Thoracic aorta (tissue), 2 donors: ENCODE measurements around the gene NCKIPSD. TPM values are rescaled to one million over a fixed set of nuclear protein-coding genes. Genes with fewer than 3 reads are reported as not detected.

ENCODE experiments used
- ATAC-seq: fragments of 150-250 bp; one replicate; pipeline ENCODE4 v1.8.0; 2017; ENCODE audit warnings: low read depth; ENCODE audit not compliant: insufficient number of reproducible peaks, low FRiP score
- DNase-seq: peaks from one replicate; pipeline ENCODE4 v3.0.0-alpha.2; 2020; ENCODE audit warnings: low spot score
- H3K27ac ChIP-seq, 2 donors: fragments of 200-600 bp; sonication (generic); 1 replicate in 1 of 2; 2 replicates in 1 of 2; pipeline ENCODE4 v1.5.1; 2016; ENCODE audit warnings: mild to moderate bottlenecking in 2 of 2, moderate library complexity in 2 of 2
- H3K27me3 ChIP-seq: fragments of 200-600 bp; sonication (generic); replicated peaks from 2 replicates; pipeline ENCODE4 v1.6.0; 2016; ENCODE audit warnings: mild to moderate bottlenecking; ENCODE audit not compliant: insufficient read depth
- H3K36me3 ChIP-seq: fragments of 200-600 bp; sonication (generic); one replicate; pipeline ENCODE4 v1.5.1; 2016
- H3K4me1 ChIP-seq, 2 donors: fragments of 200-600 bp; sonication (generic); 1 replicate in 1 of 2; 2 replicates in 1 of 2; pipeline versions ENCODE4 v1.5.1 to v1.6.0; 2016; ENCODE audit warnings: low read depth in 2 of 2, mild to moderate bottlenecking in 1 of 2; ENCODE audit not compliant: control insufficient read depth in 1 of 2
- H3K4me3 ChIP-seq: fragments of 200-600 bp; sonication (generic); 2 replicates; pipeline ENCODE4 v1.5.1; 2016; ENCODE audit warnings: mild to moderate bottlenecking
- H3K9me3 ChIP-seq: fragments of 200-600 bp; sonication (generic); 2 replicates; pipeline ENCODE4 v1.5.1; 2016
- total RNA-seq, 2 donors: library from RNA; depleted of rRNA; stranded (reverse); fragments of >200 nt; gene quantifications; one replicate each; pipeline versions ENCODE4 v1.1.0 to v1.2.3, GENCODE V29; 2016
- TF ChIP-seq, protein P1 (sequence below): fragments of 200-600 bp; sonication (generic); IDR thresholded peaks from one replicate; pipeline ENCODE4 v1.5.1; 2019; ENCODE audit warnings: antibody characterized with exemption

Gene NCKIPSD
- total RNA-seq, 2 donors from 2014 or later: 59.6 to 101 TPM

DNA sequence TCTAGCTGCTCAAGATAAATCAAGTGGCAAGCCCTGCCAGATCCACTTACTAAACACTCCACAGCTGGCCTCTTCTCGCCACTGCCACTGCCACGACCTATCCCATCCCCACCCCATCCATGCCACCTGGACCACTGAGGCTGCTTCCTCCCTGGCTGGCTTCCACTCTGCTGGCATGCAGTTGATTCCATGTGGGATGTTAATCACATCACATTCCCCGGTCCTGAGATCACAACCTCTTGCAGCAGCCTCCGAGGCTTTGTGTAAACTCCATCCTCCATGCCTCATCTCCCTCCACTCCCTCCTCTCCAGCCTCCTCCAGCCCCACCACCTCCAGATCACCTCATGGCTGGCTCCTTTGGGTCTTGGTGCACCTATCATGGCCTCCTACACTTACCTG lies 7.7 kb downstream of the NCKIPSD start:
- H3K4me3 ChIP-seq: no peak overlapping the region
- no peaks in the 10 kb centered on the region for H3K9me3 ChIP-seq
- peaks cover 55% of the 10 kb centered on the region for H3K36me3 ChIP-seq
- TF ChIP-seq, protein P1, sequence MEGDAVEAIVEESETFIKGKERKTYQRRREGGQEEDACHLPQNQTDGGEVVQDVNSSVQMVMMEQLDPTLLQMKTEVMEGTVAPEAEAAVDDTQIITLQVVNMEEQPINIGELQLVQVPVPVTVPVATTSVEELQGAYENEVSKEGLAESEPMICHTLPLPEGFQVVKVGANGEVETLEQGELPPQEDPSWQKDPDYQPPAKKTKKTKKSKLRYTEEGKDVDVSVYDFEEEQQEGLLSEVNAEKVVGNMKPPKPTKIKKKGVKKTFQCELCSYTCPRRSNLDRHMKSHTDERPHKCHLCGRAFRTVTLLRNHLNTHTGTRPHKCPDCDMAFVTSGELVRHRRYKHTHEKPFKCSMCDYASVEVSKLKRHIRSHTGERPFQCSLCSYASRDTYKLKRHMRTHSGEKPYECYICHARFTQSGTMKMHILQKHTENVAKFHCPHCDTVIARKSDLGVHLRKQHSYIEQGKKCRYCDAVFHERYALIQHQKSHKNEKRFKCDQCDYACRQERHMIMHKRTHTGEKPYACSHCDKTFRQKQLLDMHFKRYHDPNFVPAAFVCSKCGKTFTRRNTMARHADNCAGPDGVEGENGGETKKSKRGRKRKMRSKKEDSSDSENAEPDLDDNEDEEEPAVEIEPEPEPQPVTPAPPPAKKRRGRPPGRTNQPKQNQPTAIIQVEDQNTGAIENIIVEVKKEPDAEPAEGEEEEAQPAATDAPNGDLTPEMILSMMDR: no peak
- H3K4me1 ChIP-seq: peaks cover 0 to 4% of the 10 kb centered on the region in 2 donors
- ATAC-seq (no peak), DNase-seq (no peak)
- H3K27ac ChIP-seq: no peak overlapping the region
- no peaks in the 10 kb centered on the region for H3K27me3 ChIP-seq

DNA sequence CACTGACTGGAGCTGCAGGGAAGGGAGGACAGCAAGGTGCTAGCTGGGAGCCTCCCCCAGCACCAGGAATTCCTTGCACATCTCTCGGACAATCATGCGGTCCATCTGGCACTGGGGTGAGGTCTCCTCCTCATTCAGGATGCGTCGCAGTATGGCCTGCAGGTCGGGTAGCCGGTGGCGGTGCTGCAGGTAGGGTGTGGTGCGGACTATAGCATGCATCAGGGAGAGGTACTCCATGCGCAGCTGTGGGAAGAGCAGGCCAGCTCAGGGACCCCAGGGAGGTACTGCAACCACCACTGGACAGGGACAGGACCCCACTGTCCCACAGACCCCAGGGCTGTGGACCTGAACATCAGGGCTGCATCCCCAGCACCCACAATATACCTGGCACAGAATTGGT lies 11.2 kb downstream of the NCKIPSD start:
- TF ChIP-seq, protein P1: no peak
- Histone ChIP-seq H3K4me3 (no peak overlapping the region), H3K36me3 (peaks cover 42% of the 10 kb centered on the region), H3K4me1 (no peaks in the 10 kb centered on the region), H3K27me3 (no peaks in the 10 kb centered on the region), H3K27ac (no peak overlapping the region), H3K9me3 (no peaks in the 10 kb centered on the region)
- ATAC-seq (no peak), DNase-seq (no peak)

DNA sequence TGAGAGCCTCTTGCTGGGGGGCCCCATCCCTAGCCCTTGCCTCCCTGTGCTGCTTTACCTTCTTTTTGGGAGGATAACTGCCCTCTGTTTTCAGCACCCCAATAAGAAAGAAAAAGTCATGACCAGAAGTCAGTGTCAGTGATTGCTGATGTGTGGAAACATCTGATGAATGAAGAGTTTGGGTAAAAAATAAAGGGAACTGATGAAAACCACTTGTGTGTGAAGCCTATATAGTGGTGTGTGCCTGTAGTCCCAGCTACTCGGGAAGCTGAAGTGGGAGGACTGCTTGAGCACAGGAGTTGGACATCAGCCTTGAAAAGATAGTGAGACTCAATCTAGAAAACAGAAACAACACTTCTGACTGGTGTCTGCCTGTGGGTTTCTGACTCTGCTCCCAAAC lies 13.2 kb downstream of the NCKIPSD start:
- Histone ChIP-seq H3K9me3 (no peaks in the 10 kb centered on the region), H3K27me3 (no peaks in the 10 kb centered on the region), H3K4me3 (no peak overlapping the region), H3K36me3 (peaks cover 28% of the 10 kb centered on the region), H3K27ac (no peak overlapping the region), H3K4me1 (no peaks in the 10 kb centered on the region)
- DNase-seq: no peak
- no peak for ATAC-seq
- TF ChIP-seq, protein P1: no peak

DNA sequence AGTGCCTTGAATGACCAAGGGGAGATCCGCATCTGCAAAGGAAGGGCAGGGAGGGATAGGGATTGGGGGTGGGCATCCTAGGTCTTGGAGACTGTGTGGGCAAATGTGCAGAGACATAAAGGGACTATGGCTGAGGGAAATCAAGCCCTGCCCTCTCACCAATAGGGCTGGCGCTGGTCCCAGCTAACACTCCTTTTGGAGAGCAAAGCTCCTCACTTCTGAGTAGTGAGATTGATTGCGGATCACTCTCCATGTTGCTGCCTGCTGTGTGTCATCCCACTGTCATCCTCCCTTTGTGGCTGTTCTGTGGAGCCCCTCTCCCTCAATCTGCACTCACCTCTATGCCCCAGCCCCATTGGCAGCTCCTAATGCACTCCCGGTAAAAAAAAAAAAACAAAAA lies 20.8 kb downstream of the NCKIPSD start:
- no peaks in the 10 kb centered on the region for H3K27me3 ChIP-seq
- no peak overlapping the region for H3K4me3 ChIP-seq
- TF ChIP-seq, protein P1: no peak
- no peaks in the 10 kb centered on the region for H3K9me3 ChIP-seq
- H3K27ac ChIP-seq: peak overlapping the region; percentile 91 to 92
- no peaks in the 10 kb centered on the region for H3K36me3 ChIP-seq
- peaks cover 4 to 21% of the 10 kb centered on the region in 2 donors for H3K4me1 ChIP-seq
- ATAC-seq (no peak), DNase-seq (no peak)

DNA sequence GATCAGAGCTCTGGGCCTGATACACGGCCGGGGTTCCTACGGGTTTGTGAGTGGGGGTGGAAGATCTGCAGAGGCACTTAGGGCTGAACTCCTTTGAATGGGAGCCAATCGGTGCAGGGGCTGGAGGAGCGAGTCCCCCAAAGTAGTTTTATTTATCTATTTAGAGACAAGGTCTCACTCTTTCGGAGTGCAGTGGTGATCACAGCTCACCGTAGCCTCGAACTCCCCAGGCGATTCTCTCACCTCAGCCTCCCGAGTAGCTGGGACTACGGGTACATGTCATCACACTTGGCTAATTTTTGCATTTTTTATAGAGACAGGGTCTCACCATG lies 21.4 kb downstream of the NCKIPSD start:
- Histone ChIP-seq H3K36me3 (no peaks in the 10 kb centered on the region), H3K4me3 (peak overlapping the region; percentile 82), H3K9me3 (no peaks in the 10 kb centered on the region), H3K4me1 (peaks cover 4 to 21% of the 10 kb centered on the region in 2 donors), H3K27ac (peak overlapping the region; percentile 91 to 92), H3K27me3 (no peaks in the 10 kb centered on the region)
- no peak for DNase-seq
- no peak for ATAC-seq
- TF ChIP-seq, protein P1: peak; percentile 36
